H1 (cell line): Measurements from ENCODE around the gene PHACTR1. TPM values are rescaled to one million over a fixed set of nuclear protein-coding genes. Genes with fewer than 3 reads are reported as not detected.

Source experiments
- CTCF ChIA-PET: fragments of 300-600 bp; sonication (Branson Sonifier 250); formaldehyde crosslinking; loops from one replicate; lab custom pipeline; 2021; ENCODE audit not compliant: partially characterized antibody; lab: Charles Lee
- POLR2A ChIA-PET: fragments of 300-600 bp; sonication (Branson Sonifier 250); formaldehyde crosslinking; loops from one replicate; lab custom pipeline; 2021; ENCODE audit warnings: inconsistent platforms; ENCODE audit not compliant: partially characterized antibody; lab: Charles Lee
- DNase-seq, 2 experiments: peaks; one replicate each; pipeline versions ENCODE4 v3.0.0 to v3.0.0-alpha.2; 2010 to 2022; ENCODE audit warnings: low spot score in 2 of 2, low read depth in 1 of 2, mixed read lengths in 1 of 2
- FAIRE-seq: peaks from 2 replicates; lab custom pipeline; 2011; peaks lifted over from hg19 to GRCh38; lab: Jason Lieb, UNC
- H2AFZ ChIP-seq: 2 replicates; pipeline ENCODE4 v1.8.1; 2012; ENCODE audit warnings: low read length, inconsistent platforms
- H2AK5ac ChIP-seq: 2 replicates; pipeline ENCODE4 v1.6.1; 2013; ENCODE audit warnings: low read depth, low read length
- H2BK120ac ChIP-seq: replicated peaks from 2 replicates; pipeline ENCODE3; 2013; ENCODE audit warnings: low read depth, low read length, inconsistent platforms
- H2BK12ac ChIP-seq: 2 replicates; pipeline ENCODE4 v1.6.1; 2013; ENCODE audit warnings: low read depth, low read length
- H2BK15ac ChIP-seq: 2 replicates; pipeline ENCODE4 v1.6.1; 2013; ENCODE audit warnings: low read length
- H2BK20ac ChIP-seq: 2 replicates; pipeline ENCODE4 v1.6.1; 2013; ENCODE audit warnings: low read length
- H2BK5ac ChIP-seq: 2 replicates; pipeline ENCODE4 v1.6.1; 2013; ENCODE audit warnings: low read depth, low read length
- H3K14ac ChIP-seq: 2 replicates; pipeline ENCODE4 v1.6.1; 2013; ENCODE audit warnings: inconsistent platforms; ENCODE audit not compliant: insufficient read length
- H3K18ac ChIP-seq: 2 replicates; pipeline ENCODE4 v1.6.1; 2013; ENCODE audit warnings: low read length; ENCODE audit errors: extremely low read depth
- H3K23ac ChIP-seq: 2 replicates; pipeline ENCODE4 v1.6.1; 2013; ENCODE audit warnings: inconsistent platforms; ENCODE audit not compliant: insufficient read length
- H3K23me2 ChIP-seq: 2 replicates; pipeline ENCODE4 v1.6.1; 2013; ENCODE audit warnings: low read depth, low read length
- H3K27ac ChIP-seq: 2 replicates; pipeline ENCODE4 v1.6.1; 2011; ENCODE audit warnings: low read depth, low read length, inconsistent platforms
- H3K27me3 ChIP-seq, 4 experiments: replicated peaks in 1 of 4; 1 replicate in 1 of 4; 2 replicates in 3 of 4; pipeline versions ENCODE4 v1.6.1 to v1.8.1; 2011 to 2013; ENCODE audit warnings: low read length in 3 of 4, mild to moderate bottlenecking in 3 of 4, inconsistent platforms in 2 of 4, mixed read lengths in 2 of 4, moderate library complexity in 1 of 4; ENCODE audit not compliant: control insufficient read depth in 3 of 4, insufficient read depth in 3 of 4; ENCODE audit errors: extremely low read depth in 1 of 4
- H3K36me3 ChIP-seq, 4 experiments: 2 replicates each; pipeline versions ENCODE4 v1.6.1 to v1.8.1; 2011 to 2013; ENCODE audit warnings: mild to moderate bottlenecking in 4 of 4, low read length in 3 of 4, moderate library complexity in 2 of 4, control low read depth in 1 of 4, inconsistent platforms in 1 of 4; ENCODE audit not compliant: insufficient read depth in 4 of 4, control insufficient read depth in 2 of 4
- H3K4ac ChIP-seq: replicated peaks from 2 replicates; pipeline ENCODE3; 2013; ENCODE audit warnings: low read length, low read depth, mixed read lengths, inconsistent platforms; ENCODE audit not compliant: insufficient read length
- H3K4me1 ChIP-seq, 4 experiments: replicated peaks in 1 of 4; 1 replicate in 1 of 4; 2 replicates in 3 of 4; pipeline versions ENCODE4 v1.6.1 to v1.8.1; 2011 to 2013; ENCODE audit warnings: low read length in 3 of 4, inconsistent platforms in 2 of 4, mixed read lengths in 1 of 4; ENCODE audit not compliant: insufficient read depth in 4 of 4, control insufficient read depth in 3 of 4
- H3K4me2 ChIP-seq, 2 experiments: 2 replicates each; pipeline versions ENCODE4 v1.6.1 to v1.8.1; 2011 to 2013; ENCODE audit warnings: low read depth in 2 of 2, low read length in 2 of 2, control low read depth in 1 of 2, inconsistent platforms in 1 of 2, mild to moderate bottlenecking in 1 of 2; ENCODE audit not compliant: insufficient read depth in 1 of 2
- H3K4me3 ChIP-seq, 4 experiments: fragments of 200-600, 300-600 bp in 1 of 4; sonication (generic), shearing (Covaris generic), sonication (Bioruptor Twin) in 1 of 4; 2 replicates each; pipeline versions ENCODE4 v1.5.1 to v1.8.1; 2011 to 2016; ENCODE audit warnings: low read length in 4 of 4, low read depth in 3 of 4, control low read depth in 2 of 4, inconsistent platforms in 2 of 4, mild to moderate bottlenecking in 2 of 4, mixed read lengths in 1 of 4, moderate library complexity in 1 of 4; ENCODE audit not compliant: insufficient read depth in 2 of 4; ENCODE audit errors: extremely low read depth in 1 of 4
- H3K56ac ChIP-seq: replicated peaks from 2 replicates; pipeline ENCODE3; 2013; ENCODE audit warnings: low read depth, mild to moderate bottlenecking, mixed read lengths, low read length, inconsistent platforms; ENCODE audit not compliant: insufficient read length
- H3K79me1 ChIP-seq: 2 replicates; pipeline ENCODE4 v1.6.1; 2013; ENCODE audit warnings: low read depth, low read length, control low read depth
- H3K79me2 ChIP-seq, 2 experiments: 2 replicates each; pipeline versions ENCODE4 v1.6.1 to v1.8.1; 2012 to 2013; ENCODE audit warnings: low read length in 2 of 2, mild to moderate bottlenecking in 2 of 2, inconsistent platforms in 1 of 2; ENCODE audit not compliant: insufficient read depth in 2 of 2, control insufficient read depth in 1 of 2
- H3K9ac ChIP-seq, 4 experiments: replicated peaks in 1 of 4; 1 replicate in 1 of 4; 2 replicates in 3 of 4; pipeline versions ENCODE4 v1.6.1 to v1.8.1; 2011 to 2013; ENCODE audit warnings: low read depth in 3 of 4, low read length in 3 of 4, control low read depth in 2 of 4, mild to moderate bottlenecking in 2 of 4, moderate library complexity in 2 of 4, inconsistent platforms in 1 of 4; ENCODE audit errors: extremely low read depth in 1 of 4
- H3K9me3 ChIP-seq, 2 experiments: 2 replicates each; pipeline versions ENCODE4 v1.6.1 to v1.8.1; 2012 to 2013; ENCODE audit warnings: mild to moderate bottlenecking in 2 of 2, moderate library complexity in 2 of 2, control low read depth in 1 of 2, inconsistent platforms in 1 of 2, low read depth in 1 of 2, low read length in 1 of 2, mixed read lengths in 1 of 2; ENCODE audit not compliant: insufficient read depth in 2 of 2
- H4K20me1 ChIP-seq, 2 experiments: replicated peaks in 1 of 2; 2 replicates each; pipeline versions ENCODE3 to v1.8.1; 2011 to 2013; ENCODE audit warnings: inconsistent platforms in 2 of 2, low read length in 2 of 2, mild to moderate bottlenecking in 1 of 2; ENCODE audit not compliant: insufficient read depth in 2 of 2, control insufficient read depth in 1 of 2
- H4K5ac ChIP-seq: 2 replicates; pipeline ENCODE4 v1.6.1; 2013; ENCODE audit warnings: low read length, low read depth, mixed read lengths, inconsistent platforms; ENCODE audit not compliant: insufficient read length
- H4K8ac ChIP-seq: 2 replicates; pipeline ENCODE4 v1.8.0; 2013; ENCODE audit warnings: mild to moderate bottlenecking, moderate library complexity, low read length, inconsistent platforms; ENCODE audit not compliant: insufficient read depth; ENCODE audit errors: extremely low read depth
- H4K91ac ChIP-seq: replicated peaks from 2 replicates; pipeline ENCODE3; 2013; ENCODE audit warnings: low read length, mixed read lengths, inconsistent platforms; ENCODE audit not compliant: insufficient read length
- BCL11A ChIP-seq, 2 experiments: IDR thresholded peaks; one replicate each; pipeline ENCODE4 v1.6.1; 2011; ENCODE audit warnings: low read depth in 2 of 2, low read length in 2 of 2, mild to moderate bottlenecking in 2 of 2
- WGBS, 2 experiments: shearing (Covaris generic) in 1 of 2; methylation state at CpG; one replicate each; pipeline versions ENCODE4 v1.1.6 to v1.1.7; 2013 to 2015; ENCODE audit warnings: low lambda C conversion rate in 2 of 2, mixed read lengths in 2 of 2, inconsistent platforms in 1 of 2, low coverage in 1 of 2, missing lambda C conversion rate in 1 of 2; ENCODE audit not compliant: insufficient replicate concordance in 2 of 2, insufficient coverage in 1 of 2, insufficient read length in 1 of 2; ENCODE audit errors: extremely low coverage in 1 of 2, missing lambda C conversion rate in 1 of 2; 5-methylcytosine and 5-hydroxymethylcytosine counted together
- polyA plus RNA-seq, 7 experiments: library from polyadenylated mRNA; depleted of rRNA in 3 of 7; stranded (reverse) in 5 of 7; unstranded in 2 of 7; fragments of >200 nt in 5 of 7; fragments of 200-250 nt in 2 of 7; gene quantifications; 1 replicate in 5 of 7; 2 replicates in 1 of 7; 4 replicates in 1 of 7; pipeline versions ENCODE4 v1.2.1 to v1.2.3, GENCODE V29; 2011 to 2013; ENCODE audit warnings: missing spikeins in 2 of 7, mixed read lengths in 2 of 7
- total RNA-seq: library from RNA; stranded (reverse); fragmentation: NEBNext Ultra II Directional; extraction: Animal tissue kit (Norgen Biotek cat#: 25700); gene quantifications from 2 replicates; pipeline ENCODE4 v1.2.1, GENCODE V29; 2021
- TF ChIP-seq, protein P1 (sequence below), 3 experiments: IDR thresholded peaks; 1 replicate in 2 of 3; 2 replicates in 1 of 3; pipeline versions ENCODE4 v1.5.1 to v1.6.1; 2011; ENCODE audit warnings: low read length in 3 of 3, mild to moderate bottlenecking in 3 of 3, inconsistent platforms in 2 of 3, low read depth in 1 of 3, moderate library complexity in 1 of 3; ENCODE audit not compliant: insufficient read depth in 1 of 3; ENCODE audit errors: control extremely low read depth in 1 of 3

The PHACTR1 gene
- total and polyA plus RNA-seq, 2 of the 8 experiments (the other 6 are each of a cell fraction or from before 2014, with no cell fraction given), result 3.9 to 17.1 TPM

DNA sequence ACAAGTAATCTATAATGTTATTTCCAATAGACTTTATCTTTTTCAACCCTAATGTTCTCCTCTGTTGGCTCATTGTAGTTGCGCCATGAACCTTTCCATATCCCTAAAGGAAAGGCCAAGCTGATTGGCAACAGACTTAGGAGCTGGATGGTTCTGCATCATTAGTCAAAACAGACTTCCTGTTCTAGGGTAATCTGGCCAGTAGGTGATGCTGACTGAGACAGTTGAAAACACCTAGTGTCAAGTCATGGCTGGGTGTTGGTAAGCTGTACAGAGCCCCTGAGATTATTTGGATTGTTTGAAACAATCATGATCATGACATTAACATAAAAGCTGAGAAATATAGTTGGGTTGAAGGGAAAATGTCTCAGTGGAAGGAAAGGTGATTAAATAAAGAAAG is 231.4 kb downstream of the PHACTR1 start:
- no peak overlapping the region for H4K91ac ChIP-seq
- CTCF ChIA-PET, result interaction anchor here (0.6 to 2.1 kb wide), 4 partner anchors 10 to 1791 kb away, joined by 3 to 7 read pairs (median 5); no protein-coding TSS in a partner anchor
- no peak overlapping the region for H2BK12ac ChIP-seq
- H3K4me3 ChIP-seq, result no peak overlapping the region
- H3K9me3 ChIP-seq, result no peaks in the 10 kb centered on the region
- 94% methylated on average over 1 of the region's 1 CpG; no CpG with 5 or more reads in 1 of the 2 experiments for WGBS, 2 experiments
- H3K18ac ChIP-seq, result no peak overlapping the region
- no peak overlapping the region for H2AFZ ChIP-seq
- no peaks in the 10 kb centered on the region for H3K27me3 ChIP-seq
- no peak overlapping the region for H2BK15ac ChIP-seq
- no peak overlapping the region for H3K23ac ChIP-seq
- H3K79me1 ChIP-seq, result no peaks in the 10 kb centered on the region
- no peak overlapping the region for H3K56ac ChIP-seq
- H4K5ac ChIP-seq, result no peak overlapping the region
- H2BK5ac ChIP-seq, result no peak overlapping the region
- DNase-seq, result no peak
- H4K20me1 ChIP-seq, result no peaks in the 10 kb centered on the region
- no peak overlapping the region for H2BK20ac ChIP-seq
- no peak overlapping the region for H3K27ac ChIP-seq
- H2BK120ac ChIP-seq, result no peak overlapping the region
- FAIRE-seq, result no peak
- no peaks in the 10 kb centered on the region for H3K79me2 ChIP-seq
- no peaks in the 10 kb centered on the region for H3K23me2 ChIP-seq
- no peak overlapping the region for H3K9ac ChIP-seq
- H3K14ac ChIP-seq, result no peak overlapping the region
- TF ChIP-seq, protein P1, sequence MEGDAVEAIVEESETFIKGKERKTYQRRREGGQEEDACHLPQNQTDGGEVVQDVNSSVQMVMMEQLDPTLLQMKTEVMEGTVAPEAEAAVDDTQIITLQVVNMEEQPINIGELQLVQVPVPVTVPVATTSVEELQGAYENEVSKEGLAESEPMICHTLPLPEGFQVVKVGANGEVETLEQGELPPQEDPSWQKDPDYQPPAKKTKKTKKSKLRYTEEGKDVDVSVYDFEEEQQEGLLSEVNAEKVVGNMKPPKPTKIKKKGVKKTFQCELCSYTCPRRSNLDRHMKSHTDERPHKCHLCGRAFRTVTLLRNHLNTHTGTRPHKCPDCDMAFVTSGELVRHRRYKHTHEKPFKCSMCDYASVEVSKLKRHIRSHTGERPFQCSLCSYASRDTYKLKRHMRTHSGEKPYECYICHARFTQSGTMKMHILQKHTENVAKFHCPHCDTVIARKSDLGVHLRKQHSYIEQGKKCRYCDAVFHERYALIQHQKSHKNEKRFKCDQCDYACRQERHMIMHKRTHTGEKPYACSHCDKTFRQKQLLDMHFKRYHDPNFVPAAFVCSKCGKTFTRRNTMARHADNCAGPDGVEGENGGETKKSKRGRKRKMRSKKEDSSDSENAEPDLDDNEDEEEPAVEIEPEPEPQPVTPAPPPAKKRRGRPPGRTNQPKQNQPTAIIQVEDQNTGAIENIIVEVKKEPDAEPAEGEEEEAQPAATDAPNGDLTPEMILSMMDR (IDR thresholded peaks at IDR 0.05; ENCODE audit: control extremely low read depth in 1 of 3, insufficient read depth in 1 of 3, low read depth in 1 of 3, low read length in 3 of 3), result no peak
- TF ChIP-seq BCL11A (IDR thresholded peaks at IDR 0.05; ENCODE audit: low read depth in 2 of 2, low read length in 2 of 2), result no peak
- TF ChIP-seq, all 59 proteins: peak for 0
- no peaks in the 10 kb centered on the region for H3K36me3 ChIP-seq
- H2AK5ac ChIP-seq, result no peak overlapping the region
- POLR2A ChIA-PET, result no interaction called here
- no peak overlapping the region for H3K4me2 ChIP-seq
- H3K4ac ChIP-seq, result no peak overlapping the region
- H4K8ac ChIP-seq, result no peak overlapping the region
- H3K4me1 ChIP-seq, result no peaks in the 10 kb centered on the region; a peak in 1 of 7 replicates
